ENCODE data around the gene ATXN2.

Gene ATXN2

GRCh38 chr12:111428081-111428727 lies 170.9 kb downstream of the ATXN2 start:
- DNase-seq: peak; percentile 37
- peak overlapping the region; percentile 86 for H3K27ac Mint-ChIP-seq
- H3K4me1 Mint-ChIP-seq (ENCODE audit: low read depth): peaks cover 86% of the 10 kb centered on the region
- H3K36me3 Mint-ChIP-seq (ENCODE audit: low read depth): peaks cover 52% of the 10 kb centered on the region
- no peaks in the 10 kb centered on the region for H3K9me3 Mint-ChIP-seq
- H3K4me3 Mint-ChIP-seq: peak overlapping the region; percentile 75
- no peaks in the 10 kb centered on the region for H3K27me3 Mint-ChIP-seq

GRCh38 chr12:111427417-111428074 lies 171.6 kb downstream of the ATXN2 start:
- Mint-ChIP-seq H3K4me3 (no peak overlapping the region), H3K27ac (peak overlapping the region; percentile 86), H3K36me3 (ENCODE audit: low read depth) (peaks cover 52% of the 10 kb centered on the region), H3K4me1 (ENCODE audit: low read depth) (peaks cover 84% of the 10 kb centered on the region), H3K9me3 (no peaks in the 10 kb centered on the region), H3K27me3 (no peaks in the 10 kb centered on the region)
- no peak for DNase-seq

- Mint-ChIP-seq H3K9me3 (no peaks in the 10 kb centered on the region), H3K27me3 (no peaks in the 10 kb centered on the region), H3K4me1 (ENCODE audit: low read depth) (peaks cover 82% of the 10 kb centered on the region), H3K36me3 (ENCODE audit: low read depth) (peaks cover 52% of the 10 kb centered on the region), H3K27ac (peak overlapping the region; percentile 86), H3K4me3 (peak overlapping the region; percentile 45)
- no peak for DNase-seq
Measured at GRCh38 chr12:111426344-111427185, 172.6 kb downstream of the ATXN2 start.

GRCh38 chr12:111425655-111426054 lies 173.5 kb downstream of the ATXN2 start:
- Mint-ChIP-seq H3K4me1 (ENCODE audit: low read depth) (peaks cover 76% of the 10 kb centered on the region), H3K27ac (peak overlapping the region; percentile 86), H3K9me3 (no peaks in the 10 kb centered on the region), H3K36me3 (ENCODE audit: low read depth) (peaks cover 55% of the 10 kb centered on the region), H3K4me3 (peak overlapping the region; percentile 5), H3K27me3 (no peaks in the 10 kb centered on the region)
- no peak for DNase-seq

- no peaks in the 10 kb centered on the region for H3K27me3 Mint-ChIP-seq
- H3K27ac Mint-ChIP-seq: peak overlapping the region; percentile 86
- H3K4me1 Mint-ChIP-seq (ENCODE audit: low read depth): peaks cover 72% of the 10 kb centered on the region
- peaks cover 63% of the 10 kb centered on the region for H3K36me3 Mint-ChIP-seq (ENCODE audit: low read depth)
- H3K9me3 Mint-ChIP-seq: no peaks in the 10 kb centered on the region
- no peak for DNase-seq
- no peak overlapping the region for H3K4me3 Mint-ChIP-seq
Measured at GRCh38 chr12:111424793-111425251, 174.3 kb downstream of the ATXN2 start.

- no peaks in the 10 kb centered on the region for H3K9me3 Mint-ChIP-seq
- H3K27ac Mint-ChIP-seq: peak overlapping the region; percentile 86
- no peak overlapping the region for H3K4me3 Mint-ChIP-seq
- DNase-seq: no peak
- peaks cover 71% of the 10 kb centered on the region for H3K4me1 Mint-ChIP-seq (ENCODE audit: low read depth)
- H3K27me3 Mint-ChIP-seq: no peaks in the 10 kb centered on the region
- peaks cover 68% of the 10 kb centered on the region for H3K36me3 Mint-ChIP-seq (ENCODE audit: low read depth)
Measured at GRCh38 chr12:111424189-111424792, 174.8 kb downstream of the ATXN2 start.

- Mint-ChIP-seq H3K4me1 (ENCODE audit: low read depth) (peaks cover 45% of the 10 kb centered on the region), H3K4me3 (no peak overlapping the region), H3K27me3 (no peaks in the 10 kb centered on the region), H3K9me3 (no peaks in the 10 kb centered on the region), H3K27ac (peak overlapping the region; percentile 33), H3K36me3 (ENCODE audit: low read depth) (peaks cover 70% of the 10 kb centered on the region)
- no peak for DNase-seq
Measured at GRCh38 chr12:111420494-111420893, 178.6 kb downstream of the ATXN2 start.

- Mint-ChIP-seq H3K4me3 (no peak overlapping the region), H3K27ac (no peak overlapping the region), H3K4me1 (ENCODE audit: low read depth) (peaks cover 43% of the 10 kb centered on the region), H3K27me3 (no peaks in the 10 kb centered on the region), H3K9me3 (no peaks in the 10 kb centered on the region), H3K36me3 (ENCODE audit: low read depth) (peaks cover 66% of the 10 kb centered on the region)
- DNase-seq: no peak
Measured at GRCh38 chr12:111419784-111420183, 179.3 kb downstream of the ATXN2 start.

- Mint-ChIP-seq H3K27ac (no peak overlapping the region), H3K9me3 (no peaks in the 10 kb centered on the region), H3K4me1 (ENCODE audit: low read depth) (peaks cover 48% of the 10 kb centered on the region), H3K27me3 (no peaks in the 10 kb centered on the region), H3K4me3 (no peak overlapping the region), H3K36me3 (ENCODE audit: low read depth) (peaks cover 65% of the 10 kb centered on the region)
- DNase-seq: no peak
Measured at GRCh38 chr12:111418594-111418880, 180.6 kb downstream of the ATXN2 start.

GRCh38 chr12:111417784-111418593 lies 181.1 kb downstream of the ATXN2 start:
- H3K4me1 Mint-ChIP-seq (ENCODE audit: low read depth): peaks cover 52% of the 10 kb centered on the region
- H3K4me3 Mint-ChIP-seq: no peak overlapping the region

GRCh38 chr12:111417290-111417689 lies 181.8 kb downstream of the ATXN2 start:
- H3K27ac Mint-ChIP-seq: peak overlapping the region; percentile 37
- peaks cover 56% of the 10 kb centered on the region for H3K4me1 Mint-ChIP-seq (ENCODE audit: low read depth)
- no peak for DNase-seq
- H3K9me3 Mint-ChIP-seq: no peaks in the 10 kb centered on the region
- no peaks in the 10 kb centered on the region for H3K27me3 Mint-ChIP-seq
- no peak overlapping the region for H3K4me3 Mint-ChIP-seq
- H3K36me3 Mint-ChIP-seq (ENCODE audit: low read depth): peaks cover 68% of the 10 kb centered on the region

More at GRCh38 chr12:111417784-111418593, 181.1 kb downstream of the ATXN2 start:
- H3K27me3 Mint-ChIP-seq: no peaks in the 10 kb centered on the region
- H3K9me3 Mint-ChIP-seq: no peaks in the 10 kb centered on the region
- H3K36me3 Mint-ChIP-seq (ENCODE audit: low read depth): peaks cover 69% of the 10 kb centered on the region
- no peak for DNase-seq
- H3K27ac Mint-ChIP-seq: no peak overlapping the region

GRCh38 chr12:111414711-111415252 lies 184.3 kb downstream of the ATXN2 start:
- no peak overlapping the region for H3K4me3 Mint-ChIP-seq
- H3K4me1 Mint-ChIP-seq (ENCODE audit: low read depth): peaks cover 65% of the 10 kb centered on the region
- DNase-seq: no peak
- no peaks in the 10 kb centered on the region for H3K9me3 Mint-ChIP-seq
- H3K36me3 Mint-ChIP-seq (ENCODE audit: low read depth): peaks cover 49% of the 10 kb centered on the region
- no peaks in the 10 kb centered on the region for H3K27me3 Mint-ChIP-seq
- H3K27ac Mint-ChIP-seq: no peak overlapping the region

GRCh38 chr12:111413442-111414086 lies 185.6 kb downstream of the ATXN2 start:
- Mint-ChIP-seq H3K27ac (peak overlapping the region; percentile 90), H3K4me1 (ENCODE audit: low read depth) (peaks cover 75% of the 10 kb centered on the region), H3K36me3 (ENCODE audit: low read depth) (peaks cover 44% of the 10 kb centered on the region), H3K9me3 (no peaks in the 10 kb centered on the region), H3K4me3 (no peak overlapping the region), H3K27me3 (no peaks in the 10 kb centered on the region)
- no peak for DNase-seq

All from activated T-cell treated with anti-CD3 and anti-CD28 coated beads, Interleukin-2, amount 50 U/mL, for 24 hours (primary cell).